Activated CD4-positive, alpha-beta T cell treated with anti-CD3 and anti-CD28 coated beads for 24 hours (primary cell): Measurements from ENCODE around the gene ARL17B.
"Not testable (repeated sequence)": the region's sequence is repeated elsewhere in the genome, so short reads cannot be mapped to it uniquely, and the experiment has no call there.

Source experiments
- DNase-seq, 2 donors: peaks; one replicate each; pipeline ENCODE4 v3.0.0-alpha.2; 2020; ENCODE audit warnings: low read depth in 2 of 2

ARL17B gene

GRCh38 chr17:46252804-46253203 lies 108.8 kb downstream of the ARL17B start:
- not testable (repeated sequence) for DNase-seq

- DNase-seq, result not testable (repeated sequence)
These were observed 112.4 kb downstream of the ARL17B start for GRCh38 chr17:46249153-46249552.

- not testable (repeated sequence) for DNase-seq
These were observed 116.4 kb downstream of the ARL17B start for GRCh38 chr17:46244949-46245768.

- DNase-seq, result not testable (repeated sequence)
These were observed 117.1 kb downstream of the ARL17B start for GRCh38 chr17:46244339-46244913.

- not testable (repeated sequence) for DNase-seq
These were observed 117.6 kb downstream of the ARL17B start for GRCh38 chr17:46243928-46244327.

- not testable (repeated sequence) for DNase-seq
These were observed 118.1 kb downstream of the ARL17B start for GRCh38 chr17:46243505-46243904.

GRCh38 chr17:46231359-46231758 lies 130.2 kb downstream of the ARL17B start:
- not testable (repeated sequence) for DNase-seq

- peak; percentile 83 to 94 for DNase-seq
These were observed 136.2 kb downstream of the ARL17B start for GRCh38 chr17:46225274-46225794.

- DNase-seq, result not testable (repeated sequence)
These were observed 136.7 kb downstream of the ARL17B start for GRCh38 chr17:46224864-46225263.
